Sciatic nerve (tissue), 2 donors: ENCODE measurements around the gene NRAP. TPM values are rescaled to one million over a fixed set of nuclear protein-coding genes. Genes with fewer than 3 reads are reported as not detected.

Experiments used
- ATAC-seq: fragments of 200-7000 bp; cut with Tn5 transposase; one replicate; pipeline ENCODE4 v1.9.1; 2020; ENCODE audit warnings: mild to moderate bottlenecking, moderate library complexity
- DNase-seq: peaks from one replicate; pipeline ENCODE4 v3.0.0-alpha.2; 2020; ENCODE audit warnings: low spot score
- intact Hi-C: fragments of 100-400 bp; cut with DNase I; formaldehyde crosslinking; loops from one replicate; pipeline ENCODE4 v1.14.2; 2022
- total RNA-seq: library from RNA; stranded (reverse); fragmentation: NEBNext Ultra II Directional; extraction: Animal tissue kit (Norgen Biotek cat#: 25700); gene quantifications from one replicate; pipeline ENCODE4 v1.2.1, GENCODE V29; 2021
- donor health status: DM: no; HTN: no; CAD: no.
- donor health status: DM: no; HTN: no; CAD: no.

The NRAP gene
- total RNA-seq, 1 donor from 2014 or later: not detected

- intact Hi-C loops: no loop called here
Measured at GRCh38 chr10:113576852-113577251, 87.0 kb downstream of the NRAP start.

DNA sequence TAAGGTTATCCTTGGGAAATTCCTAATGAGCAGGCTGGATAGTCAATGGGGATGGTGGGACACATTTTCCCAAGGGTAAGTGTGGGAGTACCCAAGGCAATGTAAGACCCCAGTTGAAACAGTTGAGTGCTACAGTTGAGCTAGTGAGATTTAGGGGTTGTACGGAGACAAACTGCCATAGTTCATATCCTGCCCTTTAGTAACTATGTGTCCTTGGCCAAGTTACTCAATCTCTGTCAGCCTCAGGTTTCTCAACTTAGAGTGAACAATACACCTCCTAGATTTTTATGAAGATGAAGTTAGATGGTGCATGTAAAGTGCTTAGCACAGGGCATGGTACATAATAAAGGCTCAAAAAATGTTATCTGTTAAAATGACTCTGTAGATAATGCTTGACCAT is 90.5 kb downstream of the NRAP start:
- ATAC-seq: no peak

More at GRCh38 chr10:113576852-113577251, 87.0 kb downstream of the NRAP start:
- no peak for ATAC-seq
- no peak for DNase-seq

GRCh38 chr10:113572520-113573290 is 91.1 kb downstream of the NRAP start:
- intact Hi-C loops: no loop called here
- DNase-seq (no peak), ATAC-seq (no peak)

More for the DNA sequence above, 90.5 kb downstream of the NRAP start:
- no peak for DNase-seq
- intact Hi-C loops: no loop called here

DNA sequence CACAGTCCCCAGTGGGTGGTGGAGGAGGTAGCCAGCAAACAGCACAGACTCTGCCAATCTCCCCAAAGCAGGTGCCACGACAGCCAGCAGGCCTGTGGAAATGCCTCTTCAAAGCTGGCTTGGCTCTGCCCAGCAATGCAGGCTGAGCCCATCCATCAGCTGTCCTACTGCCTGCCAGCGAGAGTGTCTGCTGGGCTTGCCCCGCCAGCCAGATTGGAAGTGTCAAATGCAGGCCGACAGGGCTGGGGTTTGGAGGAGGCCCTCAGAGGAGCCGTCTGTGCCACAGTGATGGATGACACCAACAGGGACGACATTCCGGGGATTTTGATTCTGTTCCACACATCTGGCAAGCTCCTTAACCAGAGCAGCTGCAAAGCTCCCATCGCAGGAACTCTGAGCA is 94.3 kb downstream of the NRAP start:
- DNase-seq (no peak), ATAC-seq (no peak)
- intact Hi-C loops: no loop called here

DNA sequence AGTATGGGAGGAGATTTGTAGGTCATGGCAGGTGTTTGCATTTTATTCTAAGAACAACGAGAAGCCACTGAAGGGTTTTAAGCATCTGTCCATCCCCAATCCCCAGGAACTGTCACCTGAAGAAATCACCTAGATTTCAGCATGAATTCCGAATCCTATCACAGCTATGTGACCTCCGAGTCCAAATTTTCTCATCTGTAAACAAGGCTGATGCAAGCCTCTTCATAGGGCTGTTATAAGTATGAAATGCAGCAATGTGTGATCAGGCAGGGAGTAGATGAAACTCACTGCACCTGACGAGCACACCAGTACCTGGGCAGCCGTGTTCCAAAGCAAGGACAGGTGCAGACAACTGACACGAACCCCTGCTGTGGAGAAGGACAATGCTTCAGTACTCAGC is 97.0 kb downstream of the NRAP start:
- ATAC-seq (no peak), DNase-seq (no peak)
- intact Hi-C loops: no loop called here

DNA sequence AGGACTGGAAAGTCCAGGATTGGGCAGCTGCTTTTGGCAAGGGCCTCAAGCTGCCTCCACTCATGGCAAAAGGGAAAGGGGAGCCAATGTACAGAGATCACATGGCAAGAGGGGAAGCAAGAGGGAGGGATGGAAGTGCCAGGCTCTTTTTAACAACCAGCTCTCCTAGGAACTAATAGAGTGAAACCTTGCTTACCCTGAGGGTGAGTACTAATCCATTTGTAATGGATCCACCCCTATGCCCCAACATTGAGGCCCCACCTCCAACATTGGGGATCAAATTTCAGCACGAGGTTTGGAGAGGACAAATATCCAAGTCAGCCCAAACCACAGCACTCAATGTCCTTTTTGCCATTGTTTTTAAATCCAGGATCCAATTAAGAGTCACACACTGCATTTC is 98.5 kb downstream of the NRAP start:
- ATAC-seq (no peak), DNase-seq (no peak)
- intact Hi-C loops: no loop called here

- intact Hi-C loops: no loop called here
- DNase-seq (peak; percentile 87), ATAC-seq (peak; percentile 91)
Measured at GRCh38 chr10:113563306-113564088, 100.3 kb downstream of the NRAP start.

DNA sequence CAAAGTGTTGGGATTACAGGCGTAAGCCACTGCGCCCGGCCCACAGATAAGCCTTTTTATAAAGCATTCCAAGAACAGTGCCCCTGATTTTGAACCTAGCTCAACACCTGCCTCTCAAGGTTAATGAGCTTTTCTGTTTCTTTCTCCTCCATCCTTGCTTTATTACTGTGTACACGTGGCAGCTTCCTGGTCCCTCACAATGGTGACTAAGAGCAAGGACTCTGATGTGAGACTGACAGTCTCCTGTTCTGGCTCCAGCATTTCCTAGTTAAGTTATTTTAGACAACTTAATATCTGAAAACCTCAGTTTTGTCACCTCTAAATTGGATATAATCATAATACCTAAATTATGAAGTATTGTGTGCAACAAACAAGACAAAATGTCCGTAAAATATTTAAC is 101.1 kb downstream of the NRAP start:
- DNase-seq (no peak), ATAC-seq (no peak)
- intact Hi-C loops: no loop called here

DNA sequence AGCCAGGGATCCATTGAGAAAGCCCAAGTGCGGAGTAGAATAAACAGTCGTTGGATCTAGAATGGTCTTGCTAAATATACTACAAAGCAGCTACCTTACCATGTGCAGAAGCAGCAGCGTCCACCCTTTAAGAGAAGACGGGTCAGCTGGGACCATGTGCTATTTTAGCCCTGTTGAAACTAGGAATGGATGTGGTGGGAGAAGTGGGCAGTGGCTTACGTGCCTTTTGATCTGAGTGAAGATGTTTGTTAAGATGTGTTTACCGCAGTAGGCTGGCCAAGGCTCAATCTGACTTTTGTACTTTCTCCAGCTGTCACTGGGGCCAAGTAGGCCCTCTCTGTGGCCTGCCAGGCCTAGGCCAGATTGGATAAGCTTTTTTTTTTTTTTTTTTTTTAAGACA is 101.8 kb downstream of the NRAP start:
- ATAC-seq: no peak
- DNase-seq: no peak
- intact Hi-C loops: no loop called here

DNA sequence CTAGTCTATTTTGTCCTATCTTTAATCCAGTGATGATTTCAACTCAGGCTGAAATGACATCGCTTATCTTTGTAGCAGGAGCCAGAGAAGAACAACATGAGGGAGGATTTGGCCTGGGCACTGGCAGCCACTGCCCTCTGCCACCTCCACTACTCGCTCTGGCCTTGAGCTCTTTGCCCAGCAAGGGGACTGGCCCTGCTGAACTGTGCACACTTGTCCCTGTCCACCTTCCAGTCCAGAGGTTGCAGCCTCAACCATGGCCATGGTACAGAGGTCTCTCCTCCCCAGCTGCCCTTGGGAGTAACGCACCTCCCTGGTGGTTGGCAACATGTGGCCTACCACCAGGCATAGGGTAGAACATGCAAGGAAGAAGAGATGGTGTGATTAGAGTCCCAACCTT is 102.6 kb downstream of the NRAP start:
- ATAC-seq (no peak), DNase-seq (no peak)
- intact Hi-C loops: no loop called here

DNA sequence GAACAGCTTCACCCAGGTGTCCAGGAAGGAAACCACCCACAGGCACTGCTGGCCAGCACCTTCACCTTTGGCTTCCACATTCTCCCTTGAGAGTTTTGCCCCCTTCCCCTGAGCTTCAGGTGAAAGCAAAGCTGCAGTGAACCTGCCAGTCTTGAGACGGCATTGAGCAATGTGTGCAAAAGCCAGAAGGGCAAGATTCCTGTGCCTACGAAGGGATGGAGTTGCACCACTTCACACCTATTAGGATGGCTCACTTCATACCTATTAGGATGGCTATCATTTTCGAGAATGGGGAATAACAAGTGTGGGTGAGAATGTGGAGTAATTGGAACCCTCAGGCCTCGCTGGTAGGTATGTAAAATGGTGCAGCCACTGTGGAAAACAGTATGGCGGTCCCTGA is 103.8 kb downstream of the NRAP start:
- intact Hi-C loops: no loop called here
- no peak for ATAC-seq

GRCh38 chr10:113557903-113558321 is 105.9 kb downstream of the NRAP start:
- DNase-seq (no peak), ATAC-seq (no peak)
- intact Hi-C loops: no loop called here

More for the DNA sequence above, 103.8 kb downstream of the NRAP start:
- DNase-seq: no peak

GRCh38 chr10:113557424-113557862 is 106.4 kb downstream of the NRAP start:
- ATAC-seq (no peak), DNase-seq (no peak)
- intact Hi-C loops: no loop called here

- DNase-seq: no peak
- no peak for ATAC-seq
Measured at GRCh38 chr10:113555751-113556150, 108.1 kb downstream of the NRAP start.

GRCh38 chr10:113555245-113555644 is 108.6 kb downstream of the NRAP start:
- ATAC-seq (no peak), DNase-seq (no peak)
- intact Hi-C loops: no loop called here

More at GRCh38 chr10:113555751-113556150, 108.1 kb downstream of the NRAP start:
- intact Hi-C loops: no loop called here

- ATAC-seq: no peak
- intact Hi-C loops: no loop called here
- no peak for DNase-seq
Measured at GRCh38 chr10:113554214-113554613, 109.6 kb downstream of the NRAP start.

DNA sequence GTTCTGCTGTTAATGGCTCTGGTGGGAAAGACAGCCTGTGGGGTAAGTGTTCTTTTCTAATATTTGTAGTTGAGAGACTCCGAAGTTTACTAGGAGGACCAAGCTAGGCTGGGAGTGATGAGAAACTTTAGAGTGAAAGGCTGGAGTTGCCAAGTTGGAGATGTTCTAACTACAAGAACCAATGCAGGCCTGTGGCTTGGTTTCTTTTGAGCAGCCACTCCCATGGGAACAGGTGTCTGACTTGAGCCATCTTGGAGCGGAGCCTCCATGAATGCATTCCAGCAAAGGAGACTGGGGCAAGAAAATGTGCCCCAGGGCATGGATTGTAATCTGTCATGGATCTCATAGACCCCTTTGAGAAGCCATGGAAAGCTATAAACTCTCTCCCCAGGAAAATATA is 110.7 kb downstream of the NRAP start:
- ATAC-seq: no peak
- no peak for DNase-seq
- intact Hi-C loops: no loop called here

DNA sequence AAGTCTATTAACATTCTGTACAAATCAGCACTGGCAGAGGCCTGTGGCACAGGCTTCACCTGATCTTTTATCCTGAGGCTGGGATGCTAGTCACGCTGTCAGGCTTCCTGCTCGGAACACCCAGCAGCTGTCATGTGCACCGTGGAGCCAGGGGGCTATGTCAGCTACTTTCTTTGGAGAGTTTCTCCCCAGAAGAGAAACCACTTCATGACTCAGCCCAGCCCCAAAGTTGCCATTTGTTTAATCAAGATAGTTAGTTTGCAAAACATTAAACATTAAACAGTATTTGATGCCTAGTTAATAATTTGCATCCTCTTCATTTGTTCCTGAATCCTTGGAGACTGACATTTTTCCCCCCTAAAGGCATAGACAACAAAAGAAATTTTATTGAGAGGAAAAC is 111.1 kb downstream of the NRAP start, which contains the start of gene HABP2:
HABP2 (plus strand) TSS at position 353 of the 400 bp plus-strand sequence. CDS start 69 bp downstream, outside the sequence.
- intact Hi-C loops: no loop called here
- no peak for DNase-seq

DNA sequence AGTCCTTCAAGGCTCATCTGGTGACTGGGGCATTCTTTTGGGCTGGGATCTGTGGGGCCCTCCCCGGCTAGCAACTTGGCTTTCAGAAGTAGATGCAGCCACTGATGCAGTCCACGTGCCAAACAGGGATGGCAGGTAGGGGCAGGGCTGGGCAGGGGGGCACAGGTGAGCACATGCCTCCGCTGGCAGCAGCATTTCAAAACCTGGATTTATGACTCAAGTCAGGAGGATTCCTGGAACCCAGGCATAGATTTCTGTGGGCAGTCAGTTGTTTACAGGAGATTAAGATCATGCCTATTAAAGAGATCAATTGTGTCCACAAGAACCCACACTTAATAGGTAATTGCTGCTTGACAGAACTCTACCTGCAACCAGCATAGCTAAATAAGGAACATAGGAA is 111.8 kb downstream of the NRAP start:
- ATAC-seq: no peak
- intact Hi-C loops: no loop called here
- no peak for DNase-seq

More for the DNA sequence above, 111.1 kb downstream of the NRAP start, which contains the start of gene HABP2:
- no peak for ATAC-seq

GRCh38 chr10:113550365-113550764 is 113.5 kb downstream of the NRAP start:
- intact Hi-C loops: no loop called here
- DNase-seq: no peak
- ATAC-seq: no peak
